HS-5 (cell line): ENCODE data around the gene ALPP.
"Not testable (repeated sequence)": the region's sequence is repeated elsewhere in the genome, so short reads cannot be mapped to it uniquely, and the experiment has no call there.

Experiments used
- DNase-seq: peaks from one replicate; pipeline ENCODE4 v3.0.0-alpha.2; 2012; ENCODE audit warnings: low read depth

The ALPP gene

DNA sequence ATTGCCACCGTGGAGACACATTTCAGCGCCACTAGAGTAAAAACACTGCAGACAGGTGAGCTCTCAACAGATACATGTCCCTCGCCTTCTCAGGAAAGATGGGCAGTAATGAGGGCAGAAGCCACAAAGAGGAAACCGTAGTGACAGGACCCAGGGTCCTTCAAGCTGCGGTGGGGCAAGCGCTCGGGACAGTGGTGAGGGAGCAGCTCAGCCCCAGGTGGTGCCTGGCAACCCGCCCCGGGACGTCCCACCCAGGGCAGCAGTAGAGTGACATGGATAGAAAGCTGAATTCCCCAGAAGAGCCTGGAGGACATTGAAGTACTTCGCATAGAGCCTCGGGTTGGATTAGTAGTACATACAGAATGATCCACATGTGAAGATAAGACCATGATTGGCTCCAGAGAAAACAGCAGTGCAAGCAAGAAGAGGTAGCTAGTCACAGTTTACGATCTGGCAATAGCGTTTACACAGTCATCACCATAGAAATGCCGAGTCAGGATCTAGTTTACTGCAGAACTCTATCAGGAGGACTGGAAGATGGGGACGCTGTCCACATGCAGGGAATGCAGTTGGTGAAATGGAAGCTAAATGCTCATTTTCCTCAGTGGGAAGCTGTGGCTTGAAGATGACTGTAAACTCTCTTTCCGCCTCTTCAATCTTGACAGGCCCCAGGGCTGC, 37.4 kb upstream of the ALPP start:
- DNase-seq: no peak

DNA sequence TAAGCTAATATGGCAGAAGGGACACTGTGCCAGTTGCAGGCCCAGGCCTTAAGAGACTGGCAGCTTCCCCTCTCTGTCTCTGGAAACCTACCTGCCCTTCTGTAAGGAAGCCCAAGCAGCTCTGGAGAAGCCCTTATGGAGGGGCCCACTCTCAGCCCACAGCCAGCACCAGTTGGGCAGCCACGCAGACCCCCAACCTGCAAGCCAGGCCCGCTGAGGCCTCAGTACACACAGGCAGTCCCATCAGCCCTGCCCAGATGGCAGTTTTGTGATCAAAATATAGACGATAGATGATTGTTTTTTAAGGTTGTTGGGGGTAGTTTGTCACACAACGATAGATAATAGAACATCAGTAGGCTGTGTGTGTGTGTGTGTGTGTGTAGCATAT, 36.8 kb upstream of the ALPP start:
- DNase-seq: no peak

DNA sequence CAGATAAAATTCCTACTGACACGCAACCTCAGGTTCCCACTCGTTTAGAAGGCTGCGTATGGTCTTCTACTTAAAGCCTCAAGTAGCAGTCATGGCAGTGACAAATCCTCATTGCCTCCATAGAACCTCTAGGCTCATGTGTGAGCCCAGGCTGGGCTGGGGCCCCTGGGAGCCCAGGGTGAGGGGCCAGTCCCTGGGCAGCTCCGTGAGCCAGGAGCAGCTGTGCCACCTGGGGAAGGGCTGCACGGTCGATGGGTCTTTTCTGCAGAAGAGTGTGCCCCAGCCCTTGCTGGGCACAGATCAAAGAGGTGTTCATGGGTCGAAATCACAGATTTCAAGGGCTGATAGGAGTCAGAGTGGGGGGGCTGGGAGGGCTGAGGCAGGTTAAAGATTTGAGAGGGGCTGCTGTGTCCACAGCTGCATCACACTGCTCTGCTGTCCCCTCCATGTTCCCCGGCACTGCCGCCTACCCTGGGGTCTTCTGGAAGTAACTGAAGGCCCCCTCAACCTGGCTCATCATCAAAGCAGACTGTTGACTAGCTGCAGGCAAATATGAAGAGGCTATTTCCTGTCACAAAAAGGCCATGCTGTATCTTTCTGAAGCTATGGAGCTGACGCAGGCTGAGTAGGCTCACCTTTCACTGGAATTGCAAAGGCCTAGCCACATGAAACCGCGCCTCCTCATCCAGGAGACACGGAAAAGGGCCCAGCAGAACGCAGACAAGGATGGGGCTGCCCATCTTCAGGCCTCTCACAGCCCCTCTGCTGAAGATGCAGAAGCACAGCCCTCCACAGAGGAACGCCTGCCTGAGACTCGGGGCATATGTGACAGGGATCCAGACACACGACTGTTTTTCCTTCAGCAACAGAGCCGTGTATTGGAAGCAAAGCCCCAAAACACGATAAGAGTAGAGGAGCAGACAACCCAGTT, 35.7 kb upstream of the ALPP start:
- DNase-seq: no peak

DNA sequence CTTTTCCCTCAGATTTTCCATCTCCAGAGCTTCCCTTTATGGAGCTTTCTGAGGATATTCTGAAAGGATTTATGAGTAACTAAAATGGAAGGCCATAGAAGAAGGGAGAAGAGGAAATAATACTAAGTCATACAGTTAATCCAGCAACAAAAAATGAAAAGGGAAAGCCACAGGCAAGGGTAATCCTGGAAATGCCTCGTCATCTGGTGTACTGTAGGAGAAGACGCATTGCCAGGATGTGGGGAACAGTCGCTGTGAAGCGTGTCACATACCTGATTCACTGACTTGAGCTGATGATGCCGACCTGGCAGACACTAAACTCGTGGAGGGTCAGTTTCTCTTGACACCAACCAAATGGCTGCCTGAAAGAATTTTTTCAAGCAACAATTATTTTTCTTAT, 34.7 kb upstream of the ALPP start:
- no peak for DNase-seq

DNA sequence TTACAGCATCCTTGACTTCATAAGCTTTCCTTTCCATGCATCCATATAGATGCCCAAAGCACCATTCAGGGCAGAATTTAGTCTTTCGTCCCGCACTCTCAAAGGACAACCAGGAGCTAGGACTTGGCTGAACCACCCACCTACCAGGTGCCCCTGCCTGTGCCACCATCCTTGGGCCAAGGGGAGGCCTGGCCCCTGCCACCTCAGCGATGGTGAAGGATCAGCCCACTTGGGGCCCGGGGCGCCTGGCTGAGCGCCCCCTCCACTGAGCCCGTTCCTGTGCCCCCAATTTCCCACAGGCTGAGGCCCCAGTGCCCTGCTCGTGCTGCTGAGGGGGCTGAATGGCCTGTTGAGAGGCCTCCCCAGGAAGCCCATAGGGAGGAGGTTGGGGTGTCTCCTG, 33.3 kb upstream of the ALPP start:
- DNase-seq: no peak

DNA sequence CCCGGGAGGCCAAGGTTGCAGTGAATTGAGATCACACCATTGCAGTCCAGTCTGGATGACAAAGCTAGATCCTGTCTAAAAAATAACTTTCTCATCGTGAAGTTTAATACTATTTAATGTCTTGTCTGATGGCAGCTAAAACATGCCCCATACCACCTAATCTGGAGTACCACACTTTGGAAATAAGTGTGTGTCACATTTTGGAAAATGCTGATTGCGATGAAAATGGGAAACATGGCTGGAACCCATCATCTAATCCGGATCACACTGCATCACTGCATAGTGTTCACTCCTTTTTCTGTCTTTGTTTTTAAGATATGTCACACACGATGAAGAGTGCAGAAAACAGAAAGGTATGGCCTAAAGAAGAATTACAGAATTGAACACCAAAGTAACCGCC, 31.2 kb upstream of the ALPP start:
- DNase-seq: no peak

DNA sequence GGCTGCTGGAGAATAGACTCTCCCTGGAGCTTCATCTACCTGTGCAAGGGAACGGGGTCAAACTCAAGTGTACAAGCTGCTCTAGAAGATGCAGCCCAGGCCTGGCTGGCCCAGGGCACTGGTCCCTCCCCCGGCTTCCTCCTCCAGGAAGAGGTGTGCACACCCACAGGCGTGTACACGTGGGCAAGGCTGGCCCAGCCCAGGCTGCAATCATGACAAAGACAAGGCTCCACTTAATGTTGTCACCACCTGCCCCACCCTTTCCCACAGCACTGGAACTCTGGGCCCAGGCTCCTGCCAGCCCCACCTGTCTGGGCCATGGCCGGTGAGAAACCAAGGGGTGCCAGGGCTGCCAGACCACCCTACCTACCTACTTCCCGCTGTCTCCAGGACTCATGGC, 29.6 kb upstream of the ALPP start:
- no peak for DNase-seq

DNA sequence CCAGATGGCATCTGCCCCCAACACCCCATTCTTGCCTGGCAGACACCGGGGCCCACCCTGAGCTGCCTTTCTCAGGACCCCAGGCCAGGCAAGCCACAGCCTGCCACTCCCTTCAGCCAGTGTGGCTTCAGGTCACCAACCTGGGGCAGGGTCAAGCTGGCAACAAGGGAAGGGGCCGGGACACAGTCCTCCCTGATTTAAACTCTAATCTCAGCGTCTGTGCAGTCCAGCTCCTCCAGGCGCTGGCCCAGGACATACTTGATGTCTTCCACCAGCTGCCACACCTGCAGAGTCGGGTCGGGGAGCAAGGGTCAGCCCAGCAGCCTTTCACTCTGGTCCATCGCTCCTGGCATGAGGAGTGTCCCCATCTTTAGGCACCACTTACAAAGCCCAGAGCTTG, 29.0 kb upstream of the ALPP start:
- no peak for DNase-seq

DNA sequence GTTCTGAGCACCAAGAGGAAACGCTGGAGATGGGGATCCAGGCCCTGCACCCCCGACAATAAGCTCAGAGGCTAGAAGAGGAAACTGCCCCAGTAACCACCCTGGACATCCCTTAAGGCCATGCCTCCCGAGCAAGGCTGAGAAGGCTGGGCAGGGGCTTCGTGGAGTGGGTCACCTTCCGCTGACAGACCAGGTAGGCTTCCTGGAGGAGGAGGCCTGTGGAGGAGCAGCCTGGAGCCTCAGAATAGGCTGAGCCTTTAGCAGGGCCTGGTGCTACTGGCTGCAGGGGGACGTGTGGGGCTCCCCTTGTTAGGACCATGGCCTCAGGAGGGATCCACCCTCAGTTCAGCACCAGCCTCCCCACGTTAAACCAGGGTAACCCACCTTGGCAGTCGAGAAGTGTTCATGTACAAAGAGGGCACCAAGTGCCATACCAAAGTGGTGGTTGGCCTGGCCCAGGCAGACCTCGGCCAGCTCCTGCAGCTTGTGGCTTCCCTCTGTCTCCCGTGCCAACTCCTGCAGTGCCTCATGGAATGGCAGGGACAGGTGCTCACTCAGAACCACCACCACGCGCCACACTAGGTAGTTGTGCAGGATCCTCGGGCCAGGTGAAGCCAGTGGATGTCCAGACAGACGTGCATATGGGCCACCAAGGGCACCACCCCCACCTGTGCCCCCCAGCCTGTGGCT, 28.5 kb upstream of the ALPP start:
- DNase-seq: no peak

DNA sequence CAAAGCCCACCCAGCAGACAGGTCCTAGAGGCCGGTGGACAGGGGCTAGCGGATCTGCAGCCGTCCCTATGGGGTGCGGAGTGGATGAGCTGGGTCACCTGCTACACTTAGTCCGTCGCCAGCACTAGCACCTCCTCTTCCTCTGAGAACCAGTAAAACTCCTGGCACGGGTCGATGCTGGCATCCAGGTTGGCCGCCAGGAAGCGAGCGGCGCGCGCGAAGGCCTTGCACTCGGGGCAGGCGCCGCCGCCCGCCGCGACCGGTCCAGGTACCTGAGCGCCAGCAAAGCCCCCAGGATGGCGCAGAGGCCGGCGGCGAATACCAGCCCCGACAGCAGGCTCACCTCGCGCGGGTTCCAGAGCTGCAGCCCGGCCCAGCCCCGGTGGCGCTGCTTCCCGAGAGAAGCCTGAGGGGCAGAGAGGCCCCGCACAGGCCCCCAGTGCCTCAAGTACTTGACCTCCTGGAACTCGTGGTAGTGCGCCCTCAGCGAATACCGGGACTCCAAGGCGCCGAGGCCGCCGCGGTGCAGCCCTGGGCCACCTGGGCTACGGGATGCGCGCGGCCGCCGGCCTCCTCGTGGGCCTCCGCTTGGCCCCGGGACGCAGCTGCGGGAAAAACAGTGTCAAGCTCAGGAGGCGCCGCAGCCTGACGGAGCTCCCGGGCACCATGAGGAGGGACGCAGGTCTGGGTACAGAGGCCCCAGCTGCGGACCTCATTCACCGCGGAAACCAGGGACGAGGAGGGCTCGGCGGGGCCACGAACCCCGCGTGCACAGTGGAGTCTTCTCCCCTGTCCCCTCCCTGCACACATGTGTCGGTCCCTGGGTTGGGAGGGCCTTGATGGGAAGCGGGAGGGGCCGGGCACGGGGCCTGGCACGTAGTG, 27.5 kb upstream of the ALPP start:
- no peak for DNase-seq

DNA sequence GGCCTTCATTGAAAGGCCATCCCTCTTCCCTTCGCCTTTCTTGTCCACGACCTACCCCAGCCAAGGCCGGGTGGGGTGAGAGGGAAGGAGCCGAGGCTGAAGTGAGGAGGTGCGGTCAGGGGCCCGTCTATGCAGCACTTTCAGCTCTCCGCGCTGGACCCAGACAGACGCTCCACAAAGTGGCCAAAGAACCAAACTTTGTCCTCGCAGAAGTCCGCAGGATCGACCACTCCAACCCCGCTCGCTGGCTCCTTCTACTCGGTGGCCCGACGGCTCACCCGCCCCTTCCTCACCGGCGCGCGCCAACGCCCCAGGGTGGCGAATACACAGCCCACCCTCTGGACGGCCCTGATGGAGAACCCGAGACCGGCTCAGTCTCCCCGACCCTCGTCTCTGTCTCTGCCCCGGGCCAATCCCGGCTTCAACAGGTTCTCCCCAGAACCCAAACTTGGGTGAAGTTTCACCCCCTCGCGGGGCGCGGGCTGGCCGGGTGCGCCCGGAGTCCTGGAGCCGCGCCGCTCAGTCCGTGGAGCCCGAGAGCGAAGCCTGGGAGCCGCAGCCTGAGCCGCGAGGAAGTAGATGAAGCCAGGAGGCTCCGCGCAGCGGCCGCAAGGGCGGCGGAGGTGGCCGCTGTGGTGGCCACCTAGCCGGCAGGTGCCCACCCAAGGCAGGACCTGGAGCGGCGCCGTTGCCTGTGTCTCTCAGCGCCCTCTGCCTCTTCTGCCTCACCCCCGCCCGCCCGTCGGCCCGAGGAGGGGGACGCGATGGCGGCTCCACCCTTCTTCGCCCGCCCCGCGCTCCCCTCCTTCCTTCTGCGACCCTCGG, 26.7 kb upstream of the ALPP start:
- no peak for DNase-seq

DNA sequence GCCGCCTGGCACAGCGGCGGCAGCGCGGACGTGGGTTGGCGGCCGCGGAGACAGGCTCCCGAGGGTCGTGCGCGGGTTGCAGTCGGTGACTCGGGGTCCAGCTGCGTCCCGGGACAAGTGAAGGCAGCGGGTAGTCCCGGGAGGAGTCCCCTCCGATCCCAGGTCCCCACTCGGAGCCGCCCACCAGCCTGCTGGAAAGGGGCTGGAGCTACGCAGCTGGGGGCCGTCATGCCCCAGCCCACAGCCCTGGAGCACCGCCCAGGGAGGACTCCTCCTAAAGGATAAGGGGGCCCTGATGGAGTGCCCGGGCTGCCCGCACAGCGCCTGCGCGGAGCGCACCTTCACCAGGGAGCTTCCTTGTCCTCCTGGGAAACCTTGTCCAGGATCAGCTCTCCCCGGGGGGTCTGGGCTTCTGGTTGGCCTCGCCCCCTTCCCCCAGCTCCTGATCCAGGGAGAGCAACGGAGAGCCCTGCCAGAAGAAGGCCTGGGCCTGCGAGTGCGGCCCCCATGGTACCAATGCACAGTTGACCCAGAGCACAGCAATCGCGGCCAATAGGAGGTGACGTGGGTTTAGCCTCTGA, 25.9 kb upstream of the ALPP start:
- no peak for DNase-seq

DNA sequence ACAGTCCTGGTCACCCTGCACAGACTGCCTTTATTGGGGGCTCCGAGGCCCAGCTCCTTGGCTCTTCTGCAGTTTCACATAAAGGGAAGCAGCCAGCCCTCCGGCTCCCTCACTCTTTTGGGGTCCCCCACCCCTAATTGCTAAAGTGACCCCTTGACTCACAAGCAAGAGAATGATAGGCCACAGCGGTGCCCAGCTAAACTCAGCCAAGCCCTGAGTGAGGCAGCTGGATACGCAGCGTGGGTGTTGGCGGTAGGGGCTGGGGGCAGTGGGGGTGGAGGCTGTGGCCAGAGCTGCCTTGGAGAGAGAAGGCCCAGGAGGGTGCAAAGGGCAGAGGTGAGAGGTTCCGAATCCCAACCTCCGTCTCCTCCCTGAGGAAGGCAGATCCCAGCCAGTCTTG, 25.5 kb upstream of the ALPP start:
- DNase-seq: no peak

DNA sequence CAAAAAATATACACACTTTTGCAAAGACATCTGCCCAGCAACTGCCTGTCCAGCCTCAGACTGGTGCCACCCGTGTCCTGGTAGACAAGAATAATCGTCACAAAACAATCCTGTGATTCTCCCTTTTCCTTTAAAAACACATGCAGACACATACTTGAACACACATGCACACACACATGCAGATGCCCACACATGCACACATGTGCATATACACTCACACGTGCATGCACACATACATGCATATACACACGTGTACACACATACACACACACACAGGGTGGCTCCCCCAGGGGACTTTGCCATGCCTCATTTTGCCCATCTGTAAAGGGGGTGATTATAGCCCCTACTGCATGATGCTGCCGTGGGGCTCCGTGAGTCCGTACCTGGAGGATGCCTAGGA, 24.9 kb upstream of the ALPP start:
- no peak for DNase-seq

DNA sequence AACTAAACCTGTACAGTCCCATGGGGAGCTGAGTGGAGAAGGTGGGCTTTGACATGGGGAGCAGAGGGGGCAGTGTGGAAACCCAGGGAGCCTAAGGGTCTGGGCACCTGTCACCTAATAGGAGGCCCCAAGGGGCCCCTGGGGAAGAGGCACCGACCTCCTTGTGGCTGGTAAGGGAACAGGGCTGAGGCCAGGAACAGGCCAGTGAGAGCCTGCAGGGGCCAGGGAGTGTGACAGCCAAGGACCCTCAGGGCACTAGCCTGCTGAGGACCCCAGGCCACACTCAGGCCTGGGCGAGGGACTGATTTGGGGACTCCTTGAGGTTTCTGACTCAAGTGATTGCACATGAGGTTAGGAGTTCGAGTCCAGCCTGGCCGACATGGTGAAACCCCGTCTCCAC, 24.5 kb upstream of the ALPP start:
- DNase-seq: no peak

DNA sequence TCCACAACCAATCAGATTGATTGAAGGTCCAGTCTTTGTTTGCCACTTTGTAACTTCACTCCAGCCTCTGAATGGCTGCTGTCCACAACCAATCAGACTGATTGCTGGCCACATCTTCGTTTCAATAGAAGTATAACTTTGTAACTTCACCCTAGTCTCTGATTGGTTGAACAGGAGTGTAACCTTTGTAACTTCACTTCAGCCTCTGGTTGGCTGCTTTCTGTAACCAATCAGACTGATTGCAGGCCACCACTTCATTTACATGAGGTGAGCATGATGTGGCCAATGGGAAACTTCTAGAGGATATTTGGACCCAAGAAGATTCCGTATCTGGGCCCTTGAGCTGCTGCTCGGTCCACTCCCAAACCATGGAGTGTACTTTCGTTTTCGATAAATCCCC, 16.9 kb upstream of the ALPP start:
- no peak for DNase-seq

DNA sequence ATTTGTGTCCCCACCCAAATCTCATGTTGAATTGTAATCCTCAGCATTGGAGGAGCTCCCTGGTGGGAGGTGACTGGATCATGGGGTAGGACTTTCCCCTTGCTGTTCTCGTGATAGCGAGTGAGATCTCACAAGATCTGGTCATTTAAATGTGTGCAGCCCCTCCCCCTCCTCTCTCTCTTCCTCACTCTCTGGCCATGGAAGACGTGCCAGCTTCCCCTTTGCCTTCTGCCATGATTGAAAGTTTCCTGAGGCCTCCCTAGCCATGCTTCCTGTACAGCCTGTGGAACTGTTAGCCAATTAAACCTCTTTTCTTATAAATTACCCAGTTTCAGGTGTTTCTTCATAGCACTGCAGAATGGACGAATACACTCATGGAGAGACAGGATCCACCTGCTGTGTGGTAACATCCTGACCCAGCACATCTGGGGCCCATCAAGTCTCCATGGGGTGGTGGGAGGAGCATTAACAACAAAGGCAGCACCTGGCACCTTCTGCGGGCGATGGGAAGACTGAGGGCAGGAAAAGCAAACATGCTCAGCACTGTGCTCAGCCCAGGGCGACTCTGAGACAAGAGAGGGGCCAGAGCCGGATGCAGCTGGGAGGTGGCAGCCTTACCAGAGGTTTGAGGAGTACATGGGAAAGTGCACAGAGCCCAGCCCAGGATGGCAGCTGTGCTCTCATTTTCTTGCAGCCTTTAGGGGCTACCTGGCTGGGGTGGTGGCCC, 16.2 kb upstream of the ALPP start:
- DNase-seq: no peak

DNA sequence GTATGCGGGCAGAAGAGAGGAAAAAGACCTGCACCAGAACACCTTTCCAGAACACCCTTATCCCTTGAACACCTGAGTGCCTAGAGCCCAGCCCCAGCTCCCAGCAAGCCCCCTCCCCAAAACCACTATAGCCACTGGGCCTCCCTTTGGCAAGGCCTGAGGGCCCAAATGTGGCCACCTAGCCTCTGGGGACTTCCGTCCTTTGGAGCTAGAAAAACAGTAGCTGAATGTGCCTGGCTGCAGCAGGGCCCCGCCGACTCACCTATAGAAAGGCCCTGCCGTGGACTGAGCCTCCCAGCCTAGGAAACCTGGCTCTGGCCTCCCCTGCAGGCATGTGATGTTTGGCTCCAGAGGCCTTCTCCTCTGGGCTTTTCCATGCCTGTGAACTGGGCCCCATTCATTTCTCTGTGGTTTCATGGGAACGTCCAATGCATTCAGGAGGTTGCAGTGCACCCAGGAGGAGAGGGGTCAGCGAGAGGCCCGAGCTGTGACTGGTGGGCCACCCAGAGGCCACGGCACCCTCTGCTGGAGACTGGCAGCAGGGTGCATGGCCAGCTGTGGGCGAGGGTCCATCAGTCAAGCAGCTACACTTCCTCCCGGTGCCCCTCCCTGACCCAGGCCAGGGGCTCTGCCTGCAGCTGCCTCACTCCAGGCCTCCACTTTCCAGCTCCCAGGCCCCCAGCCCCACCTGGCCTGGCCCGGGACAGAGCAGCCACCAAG, 15.3 kb upstream of the ALPP start:
- not testable (repeated sequence) for DNase-seq
